NCI-H82 (cell line): Measurements from ENCODE around the gene RAB32.
"Not testable (repeated sequence)": the region's sequence is repeated elsewhere in the genome, so short reads cannot be mapped to it uniquely, and the experiment has no call there.

Experiments
- DNase-seq: peaks from one replicate; lab custom pipeline; 2025; lab: John Stamatoyannopoulos, UW

RAB32 gene

DNA sequence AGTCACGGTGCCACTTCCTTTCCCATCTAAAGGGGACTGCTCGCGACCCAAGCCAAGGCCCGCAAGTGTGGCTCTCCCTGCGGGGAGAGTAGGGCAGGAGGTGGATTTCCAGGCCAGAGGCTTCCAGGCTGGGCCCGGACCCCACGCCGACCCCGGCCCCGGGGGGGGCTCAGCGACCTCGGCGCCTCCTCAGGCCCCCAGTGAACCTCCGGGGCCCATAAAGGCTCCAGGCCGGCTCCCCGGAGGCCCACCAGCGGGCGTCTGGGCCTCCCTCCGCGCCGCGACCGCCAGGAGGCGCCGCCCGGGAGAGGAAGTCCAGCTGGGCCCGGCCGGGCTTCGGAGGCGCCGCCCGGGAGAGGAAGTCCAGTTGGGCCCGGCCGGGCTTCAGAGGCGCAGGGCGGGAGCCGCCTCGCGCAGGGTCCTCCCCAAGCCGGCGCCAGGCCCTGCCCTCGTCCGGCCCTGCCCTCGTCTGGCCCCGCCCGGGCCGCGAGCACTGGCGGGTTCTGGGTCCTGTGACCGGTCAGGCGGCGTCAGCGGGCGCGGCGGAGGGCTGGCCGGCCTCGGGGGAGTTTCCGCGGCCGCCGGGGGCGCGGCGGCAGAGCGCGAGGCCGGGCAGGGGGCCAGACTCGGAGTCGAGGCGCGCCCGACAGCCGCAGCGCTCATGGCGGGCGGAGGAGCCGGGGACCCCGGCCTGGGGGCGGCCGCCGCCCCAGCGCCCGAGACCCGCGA lies at the start of gene RAB32:
RAB32 (plus strand) TSS at position 623 of the 729 bp plus-strand sequence; CDS start at position 662, 39 bp downstream.
- DNase-seq, result peak; percentile 51

DNA sequence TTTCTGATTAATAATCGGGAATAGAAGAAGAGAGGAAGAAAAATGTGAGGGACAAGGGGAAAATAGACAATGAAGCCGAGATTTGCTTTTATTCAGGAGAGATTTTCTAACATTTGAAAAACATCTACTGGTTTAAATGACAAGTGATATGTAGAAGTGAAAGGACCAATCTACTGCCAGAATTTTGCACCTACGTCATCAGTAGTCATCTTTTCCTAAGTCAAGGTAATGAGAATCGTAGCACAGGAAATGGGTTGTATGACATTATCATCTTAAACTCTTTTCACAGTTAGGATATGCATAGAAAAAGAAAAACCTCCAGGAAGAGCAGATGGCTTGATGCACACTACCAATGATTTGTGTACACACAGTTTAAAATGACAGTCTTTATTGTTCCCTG lies 45.3 kb upstream of the RAB32 start:
- DNase-seq, result no peak

DNA sequence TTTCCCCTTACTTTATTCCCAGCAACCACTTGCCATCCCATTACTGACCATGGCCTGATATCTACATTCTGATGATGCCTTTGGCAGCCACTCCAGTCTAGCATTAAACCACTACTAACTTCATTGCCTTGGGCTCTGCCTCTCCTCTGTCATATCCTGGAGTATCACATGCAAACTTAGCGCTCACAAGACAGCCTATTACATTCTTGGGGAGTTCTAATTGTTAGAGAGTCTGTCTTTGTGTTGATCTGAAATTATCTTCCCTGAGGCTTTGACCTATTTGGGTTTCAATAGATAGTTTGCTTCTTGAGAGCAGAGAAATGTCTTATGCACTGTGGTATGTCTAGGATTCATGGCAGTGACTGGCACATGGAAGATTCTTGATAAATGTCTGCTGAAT lies 40.5 kb upstream of the RAB32 start:
- no peak for DNase-seq

DNA sequence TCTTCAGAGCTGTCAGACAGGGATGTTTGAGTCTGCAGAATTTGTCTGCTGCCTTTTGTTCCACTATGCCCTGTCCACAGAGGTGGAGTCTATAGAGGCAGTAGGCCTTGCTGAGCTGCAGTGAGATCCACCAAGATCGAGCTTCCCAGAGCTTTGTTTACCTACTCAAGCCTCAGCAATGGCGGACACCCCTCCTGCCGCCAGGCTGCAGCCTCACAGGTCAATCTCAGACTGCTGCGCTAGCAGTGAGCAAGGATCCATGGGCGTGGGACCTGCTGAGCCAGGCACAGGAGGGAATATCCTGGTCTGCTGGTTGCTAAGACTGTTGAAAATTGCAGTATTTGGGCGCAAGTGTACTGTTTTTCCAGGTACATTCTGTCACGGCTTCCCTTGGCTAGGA lies 28.4 kb upstream of the RAB32 start:
- DNase-seq, result no peak

DNA sequence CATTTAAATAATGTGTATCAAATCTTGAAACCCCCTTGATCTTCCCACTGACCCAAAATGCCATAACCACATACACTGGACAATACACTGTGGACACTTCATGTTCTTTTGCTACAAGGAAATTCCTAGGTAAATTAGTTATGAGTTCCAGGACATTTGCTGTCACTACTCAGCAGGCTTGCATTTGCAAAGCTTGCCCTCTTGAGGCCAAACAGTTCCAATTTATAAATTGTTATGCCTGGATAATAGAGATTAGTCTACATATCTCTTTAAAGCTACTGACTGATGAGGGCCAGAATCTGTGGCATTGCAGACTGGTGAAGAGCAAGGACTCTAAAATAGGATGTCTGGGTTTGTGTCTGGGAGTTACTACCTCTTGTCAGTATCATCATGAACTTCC lies 17.4 kb upstream of the RAB32 start:
- no peak for DNase-seq

DNA sequence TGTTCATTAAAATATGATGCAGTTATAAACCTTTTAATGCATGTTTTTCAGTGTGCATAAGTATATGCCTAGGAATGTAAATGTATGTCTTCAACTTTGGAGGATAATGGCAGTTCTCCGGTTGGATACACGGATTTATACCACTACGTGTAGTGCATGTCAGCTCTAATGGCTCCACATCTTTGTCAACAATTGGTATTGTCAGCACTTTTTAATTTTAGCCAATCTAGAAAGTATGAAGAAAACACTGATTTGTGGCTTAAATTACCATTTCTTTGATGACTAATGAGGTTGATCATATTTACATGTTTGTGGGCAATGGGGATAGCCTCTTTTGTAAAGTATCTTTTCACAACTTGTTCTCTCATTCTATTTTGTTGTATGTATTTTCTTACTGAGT lies 10.9 kb upstream of the RAB32 start:
- no peak for DNase-seq

DNA sequence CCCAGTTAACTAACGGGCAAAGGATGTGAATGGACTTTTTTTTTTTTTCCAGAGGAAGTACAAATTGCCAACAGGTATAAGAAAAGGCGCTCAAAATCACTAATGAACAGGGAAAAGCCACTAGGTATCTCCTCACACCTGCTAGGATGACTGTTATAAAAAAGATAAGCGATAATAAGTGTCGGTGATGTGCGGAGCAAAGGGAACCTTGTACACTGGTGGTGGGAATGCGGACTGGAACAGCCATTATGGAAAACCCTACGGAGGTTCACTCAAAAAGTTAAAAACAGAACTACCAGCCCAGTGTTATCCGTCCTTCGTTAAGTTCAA lies 787 bp upstream of the RAB32 start:
- no peak for DNase-seq

DNA sequence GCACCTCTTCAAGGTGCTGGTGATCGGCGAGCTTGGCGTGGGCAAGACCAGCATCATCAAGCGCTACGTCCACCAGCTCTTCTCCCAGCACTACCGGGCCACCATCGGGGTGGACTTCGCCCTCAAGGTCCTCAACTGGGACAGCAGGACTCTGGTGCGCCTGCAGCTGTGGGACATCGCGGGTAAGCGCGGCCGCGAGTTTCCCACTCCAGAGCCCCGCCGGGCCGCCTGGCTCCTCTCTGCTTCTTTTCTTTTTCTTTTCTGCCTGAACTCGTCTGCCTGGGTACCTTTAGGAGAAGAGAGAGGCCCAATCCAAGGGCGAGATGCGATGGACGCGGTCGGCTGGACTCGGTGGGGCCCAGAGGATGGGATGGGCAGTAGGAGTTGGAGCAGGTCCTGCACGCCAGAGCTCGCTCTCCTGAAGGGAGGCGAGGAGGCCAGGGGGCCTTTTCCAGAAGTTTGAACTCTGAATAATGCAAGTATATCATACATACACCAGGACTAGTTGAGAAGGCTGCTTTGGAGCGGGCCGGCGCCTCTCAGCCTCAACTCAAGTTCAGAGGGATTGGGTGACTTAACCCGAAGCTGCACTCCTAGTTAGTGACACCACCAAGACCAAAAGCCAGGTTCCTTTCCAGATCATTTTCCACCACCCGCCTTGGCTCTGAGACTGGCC lies 445 bp downstream of the RAB32 start:
- DNase-seq, result no peak

DNA sequence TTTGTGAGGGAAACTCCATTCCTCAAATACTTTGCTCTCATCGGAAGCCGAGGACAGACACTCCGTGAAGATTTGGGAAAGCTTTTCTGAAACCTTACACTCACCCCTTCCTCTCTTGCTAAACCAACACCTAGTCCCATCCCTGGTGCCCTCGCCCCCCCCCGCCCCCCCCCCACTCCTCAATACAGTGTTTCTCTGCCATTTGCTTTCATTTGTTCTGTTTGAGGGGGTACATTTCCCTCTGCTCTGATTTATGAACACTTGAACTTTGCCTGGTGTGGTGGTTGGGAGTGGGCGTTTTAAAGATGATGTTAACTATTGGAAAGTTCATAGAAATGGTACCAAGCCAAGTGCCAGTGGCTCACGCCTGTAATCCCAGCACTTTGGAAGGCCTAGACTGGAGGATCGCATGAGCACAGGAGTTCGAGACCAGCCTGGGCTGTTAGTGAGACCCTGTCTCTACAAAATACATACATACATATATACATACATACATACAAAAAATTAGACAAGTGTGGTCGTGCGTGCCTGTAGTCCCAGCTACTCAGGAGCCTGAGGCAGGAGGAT lies 1.1 kb downstream of the RAB32 start:
- no peak for DNase-seq

DNA sequence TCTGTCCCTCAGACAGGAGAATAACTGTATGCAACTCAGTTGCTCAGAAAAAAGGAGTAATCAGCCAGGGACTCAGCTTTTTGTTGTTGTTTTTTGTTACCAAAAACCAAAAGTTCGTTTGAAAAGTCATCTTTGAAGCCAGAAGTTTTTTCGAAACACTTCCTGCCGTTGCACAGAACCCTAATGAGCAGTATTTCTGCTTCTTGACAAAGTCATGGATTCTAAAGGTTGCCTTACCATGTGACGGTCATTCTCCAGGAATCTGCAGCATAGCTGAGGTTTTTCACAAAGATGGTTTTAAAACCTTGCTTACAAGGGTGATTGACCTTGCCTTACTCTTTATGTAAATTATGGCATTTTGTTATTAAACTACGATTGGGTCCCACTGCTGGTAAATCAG lies 1.9 kb downstream of the RAB32 start:
- DNase-seq, result no peak

DNA sequence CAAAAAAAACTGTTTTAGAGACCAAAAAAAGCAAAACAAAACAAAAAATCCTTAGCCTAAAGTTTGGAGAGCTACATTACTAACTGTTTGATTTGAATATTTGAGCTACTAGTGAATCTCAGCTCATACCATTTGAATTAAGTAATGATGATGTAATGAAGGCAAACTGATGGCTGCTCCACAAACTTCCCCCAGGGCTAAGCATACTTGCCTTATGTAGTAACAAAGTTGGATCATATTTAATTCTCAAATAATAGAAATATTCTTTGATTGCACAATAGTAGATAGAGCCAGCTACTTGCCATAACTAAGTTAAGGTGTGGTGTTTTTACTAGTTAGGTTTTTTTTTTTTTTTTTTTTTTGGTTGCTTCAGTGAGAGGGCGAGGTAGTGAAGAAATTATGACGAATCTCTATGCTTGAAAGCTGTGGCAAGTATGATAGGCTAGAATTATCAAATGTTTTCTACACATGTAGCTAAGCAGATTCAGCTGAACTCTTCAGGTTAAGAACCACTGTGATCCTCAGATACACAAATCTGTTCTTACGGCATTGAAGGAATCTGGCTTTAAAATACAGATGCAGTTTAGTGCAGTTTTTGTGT lies 2.9 kb downstream of the RAB32 start:
- no peak for DNase-seq

DNA sequence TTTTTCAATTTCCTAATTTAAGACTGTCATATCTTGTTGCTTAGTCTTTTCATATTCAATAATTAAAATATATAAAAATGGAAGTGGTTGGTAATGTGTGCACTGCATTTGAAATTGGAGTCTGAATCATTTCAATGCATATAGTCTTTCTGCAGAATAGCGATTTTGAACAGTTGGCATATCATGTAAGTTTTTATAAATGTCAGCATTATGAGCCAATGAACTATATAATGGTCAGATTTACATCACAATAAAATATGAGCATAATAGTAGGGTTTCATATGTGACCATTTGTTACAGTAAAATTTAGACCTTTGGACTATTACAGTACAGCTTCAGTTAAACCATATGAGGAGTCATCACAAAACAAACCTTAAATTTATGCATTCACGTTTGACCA lies 4.3 kb downstream of the RAB32 start:
- DNase-seq, result no peak

DNA sequence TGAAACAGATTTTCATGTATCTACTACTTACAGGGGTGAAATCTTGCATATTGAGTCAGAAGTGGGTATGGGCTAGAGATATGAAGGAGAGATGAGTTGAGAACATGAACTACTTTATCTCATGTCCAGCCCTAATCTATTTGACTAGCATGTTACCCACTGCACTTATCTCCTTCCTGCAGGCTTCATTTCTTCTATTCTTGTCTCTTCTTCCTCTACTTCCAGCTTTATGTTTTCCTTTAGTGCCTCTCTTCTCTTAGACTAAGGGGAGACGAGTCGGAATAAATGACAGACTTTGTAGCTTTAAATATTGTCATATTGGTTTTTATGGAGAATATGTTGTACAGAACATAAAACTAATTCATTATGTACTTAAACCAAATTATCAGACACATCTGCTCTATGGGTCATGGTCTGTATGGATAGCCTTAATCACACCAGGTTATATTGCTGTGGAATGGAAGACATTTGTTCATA lies 5.3 kb downstream of the RAB32 start:
- DNase-seq, result no peak

DNA sequence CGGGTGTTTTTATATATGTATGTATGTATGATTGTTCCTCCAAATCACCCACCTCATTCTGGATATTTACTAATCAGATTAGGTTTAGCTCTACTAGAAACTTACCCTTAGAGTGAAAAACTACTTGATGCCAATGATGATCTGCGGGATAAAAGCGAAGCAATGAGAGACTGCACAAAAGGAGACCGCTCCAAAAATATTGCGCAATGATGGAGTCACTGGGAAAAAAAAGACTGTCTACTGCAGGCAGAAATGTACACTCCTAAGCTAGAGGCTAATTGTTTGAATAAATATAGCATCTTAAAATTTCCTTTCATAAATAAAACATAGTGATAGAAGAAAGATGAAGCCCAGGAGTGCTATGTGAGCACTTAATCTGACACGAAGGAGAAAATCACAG lies 7.3 kb downstream of the RAB32 start:
- DNase-seq, result no peak

DNA sequence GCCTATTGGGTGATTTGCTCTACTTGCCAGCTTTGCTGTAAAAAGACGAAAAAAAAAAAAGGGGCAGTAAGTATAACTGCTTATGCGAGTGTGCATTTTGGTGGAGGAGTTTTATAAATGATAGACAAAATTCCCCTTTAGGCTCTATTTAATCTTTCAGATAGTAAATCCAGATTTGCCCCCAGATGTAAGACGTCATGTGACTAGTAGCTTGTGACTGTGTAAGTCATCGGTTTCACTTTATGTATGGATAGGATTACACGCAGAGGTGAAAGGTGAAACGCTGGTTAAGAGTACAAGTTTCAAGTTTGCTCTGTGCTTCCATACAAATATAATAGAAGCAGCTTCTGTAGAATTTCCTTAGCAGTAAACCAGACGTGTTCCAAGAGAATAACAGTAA lies 7.9 kb downstream of the RAB32 start:
- DNase-seq, result peak; percentile 13

DNA sequence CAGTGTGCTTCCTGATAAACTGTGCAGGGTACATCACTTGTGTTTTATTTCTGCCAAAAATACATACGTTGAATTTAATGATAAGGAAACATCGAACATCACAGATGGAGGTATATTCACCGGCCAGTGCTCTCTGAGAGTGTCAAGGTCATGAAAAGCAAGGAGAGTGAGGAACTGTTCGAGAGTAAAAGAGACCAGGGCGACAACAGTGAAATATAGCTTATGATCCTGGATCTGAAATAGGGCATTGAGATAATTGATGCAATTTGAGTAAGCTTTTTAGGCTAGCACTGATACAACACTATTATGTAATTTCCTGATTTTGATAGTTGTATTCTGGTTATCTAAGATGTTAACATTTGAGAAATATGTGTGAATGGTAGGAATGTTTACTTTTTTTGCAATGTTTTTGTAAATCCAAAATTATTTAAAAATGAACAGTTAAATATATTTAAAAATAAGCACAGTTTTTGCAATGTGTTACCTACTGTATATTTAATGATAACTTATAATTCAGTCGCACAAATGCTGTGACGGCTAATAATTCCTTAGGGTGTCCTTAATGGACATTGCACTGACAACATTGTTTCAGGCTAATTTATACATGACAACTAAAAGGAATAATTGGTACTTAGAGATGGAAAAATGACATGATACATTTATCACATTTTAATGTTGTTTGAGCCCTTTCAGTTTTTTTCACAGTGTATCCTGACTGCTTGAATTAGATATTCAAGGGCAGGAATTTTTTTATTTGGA lies 9.9 kb downstream of the RAB32 start:
- no peak for DNase-seq

DNA sequence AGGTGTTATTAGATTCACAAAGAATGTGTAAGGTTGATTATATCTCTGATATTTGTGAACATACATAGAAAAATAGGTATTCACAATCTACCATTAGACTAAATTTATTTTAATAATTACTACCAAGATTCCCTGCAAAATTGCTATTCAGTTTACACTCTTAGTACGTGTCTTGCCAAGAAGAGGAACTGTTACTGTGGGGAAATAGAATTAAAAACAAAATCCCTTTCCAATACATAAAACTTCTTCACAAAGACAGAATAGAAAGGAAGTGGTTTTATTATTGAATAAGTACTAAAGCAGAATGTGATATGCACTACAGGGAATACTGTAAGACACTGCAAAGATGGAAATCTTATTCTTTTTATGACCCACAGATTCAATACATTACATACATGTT lies 17.0 kb downstream of the RAB32 start:
- DNase-seq, result no peak

DNA sequence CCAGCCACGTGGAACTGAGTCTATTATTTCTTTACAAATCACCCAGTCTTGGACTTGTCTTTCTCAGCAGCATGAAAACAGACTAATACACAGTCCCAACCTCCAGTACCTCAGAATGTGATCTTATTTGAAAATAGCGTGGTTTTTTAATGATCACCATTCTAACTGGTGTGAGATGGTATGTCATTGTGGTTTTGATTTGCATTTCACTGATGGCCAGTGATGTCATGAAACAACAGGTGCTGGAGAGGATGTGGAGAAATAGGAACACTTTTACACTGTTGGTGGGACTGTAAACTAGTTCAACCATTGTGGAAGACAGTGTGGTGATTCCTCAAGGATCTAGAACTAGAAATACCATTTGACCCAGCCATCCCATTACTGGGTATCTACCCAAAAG lies 23.0 kb downstream of the RAB32 start:
- DNase-seq, result not testable (repeated sequence)

DNA sequence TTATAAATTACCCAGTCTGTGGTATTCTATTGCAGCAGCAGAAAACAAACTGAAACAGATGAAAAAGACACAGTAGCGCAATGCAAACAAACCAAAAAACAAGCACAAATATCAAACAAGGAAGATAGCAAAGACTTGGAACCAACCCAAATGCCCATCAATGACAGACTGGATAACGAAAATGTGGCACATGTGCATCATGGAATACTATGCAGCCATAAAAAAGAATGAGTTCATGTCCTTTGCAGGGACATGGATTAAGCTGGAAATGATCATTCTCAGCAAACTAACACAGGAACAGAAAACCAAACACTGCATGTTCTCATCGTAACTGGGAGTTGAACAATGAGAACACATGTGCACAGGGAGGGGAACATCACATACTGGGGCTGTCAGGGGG lies 25.0 kb downstream of the RAB32 start:
- not testable (repeated sequence) for DNase-seq

DNA sequence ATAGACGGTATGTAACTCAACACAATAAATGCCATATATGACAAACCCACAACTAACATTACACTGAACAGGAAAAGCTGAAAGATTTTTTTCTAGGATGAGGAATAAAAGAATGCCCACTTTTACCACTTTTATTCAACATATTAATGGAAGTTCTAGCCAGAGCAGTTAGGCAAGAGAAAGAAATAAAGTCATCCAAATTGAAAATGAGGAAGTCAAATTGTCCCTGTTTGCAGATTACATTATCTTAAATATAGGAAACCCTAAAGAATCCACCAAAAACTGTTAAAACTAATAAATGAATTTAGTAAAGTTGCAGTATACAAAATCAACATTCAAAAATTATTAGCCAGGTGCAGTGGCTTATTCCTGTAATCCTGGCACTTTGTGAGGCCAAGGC lies 30.6 kb downstream of the RAB32 start:
- no peak for DNase-seq

DNA sequence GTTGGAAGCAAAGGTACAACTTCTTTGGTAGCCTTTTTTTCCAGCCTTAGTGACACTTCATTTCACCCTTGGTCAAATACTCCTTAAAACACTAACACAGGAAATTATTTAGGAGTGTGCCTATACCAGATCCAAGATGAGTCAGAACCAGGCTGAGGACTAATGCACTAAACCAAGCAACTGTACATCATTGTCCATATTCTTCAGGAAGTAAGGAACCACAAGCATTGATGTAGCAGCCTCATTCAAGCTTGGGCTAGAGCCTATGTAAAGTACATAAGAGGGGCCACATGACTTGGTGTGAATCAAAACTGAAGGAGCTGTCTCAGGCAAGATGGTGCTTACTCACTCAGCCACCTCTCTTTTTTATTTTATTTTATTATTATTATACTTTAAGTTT lies 34.4 kb downstream of the RAB32 start:
- no peak for DNase-seq

DNA sequence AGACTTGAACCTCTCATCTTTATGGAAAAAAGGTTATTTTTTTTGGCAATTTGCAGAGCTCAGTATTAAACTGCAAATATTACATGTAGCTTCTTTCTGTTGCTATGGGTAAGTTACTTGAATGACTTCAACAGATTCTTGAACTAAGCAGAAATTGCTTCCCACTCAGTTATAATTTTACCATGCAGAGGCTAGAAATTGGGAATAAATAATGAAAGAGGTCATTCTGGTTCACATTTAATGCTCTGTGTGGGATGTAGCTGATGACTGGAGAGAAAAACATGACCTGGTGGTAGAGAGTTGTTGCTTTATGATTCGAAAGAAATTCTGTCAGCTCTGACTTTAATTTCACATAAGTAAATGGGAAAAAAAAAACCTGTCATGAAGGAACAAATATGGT lies 38.3 kb downstream of the RAB32 start:
- DNase-seq, result no peak
